CD4-positive, alpha-beta memory T cell (primary cell): ENCODE measurements around the gene AKNA. TPM values are rescaled to one million over a fixed set of nuclear protein-coding genes. Genes with fewer than 3 reads are reported as not detected.

ENCODE experiments used
- CTCF ChIA-PET: fragments of 350-600 bp; sonication (Branson Sonifier 250); formaldehyde crosslinking; loops from one replicate; lab custom pipeline; 2021; ENCODE audit warnings: inconsistent platforms; ENCODE audit not compliant: partially characterized antibody; lab: Charles Lee
- POLR2A ChIA-PET: fragments of 350-600 bp; sonication (Branson Sonifier 250); formaldehyde crosslinking; loops from one replicate; lab custom pipeline; 2021; ENCODE audit not compliant: partially characterized antibody; lab: Charles Lee
- DNase-seq, 5 donors: peaks; one replicate each; pipeline versions ENCODE4 v3.0.0 to v3.0.0-alpha.2; 2020 to 2022; ENCODE audit warnings: mixed read lengths in 1 of 5
- H3K27ac ChIP-seq: one replicate; pipeline ENCODE4 v1.7.0; 2013; ENCODE audit warnings: low read depth, low read length
- H3K27me3 ChIP-seq: 2 replicates; pipeline ENCODE4 v1.7.0; 2013; ENCODE audit warnings: mild to moderate bottlenecking, low read length, moderate library complexity; ENCODE audit not compliant: insufficient read depth
- H3K36me3 ChIP-seq: 2 replicates; pipeline ENCODE4 v1.7.0; 2013; ENCODE audit warnings: mild to moderate bottlenecking, low read length, moderate library complexity; ENCODE audit not compliant: insufficient read depth
- H3K4me1 ChIP-seq: 2 replicates; pipeline ENCODE4 v1.7.0; 2013; ENCODE audit warnings: mild to moderate bottlenecking, low read length, moderate library complexity; ENCODE audit not compliant: insufficient read depth
- H3K4me3 ChIP-seq, 2 donors: one replicate each; pipeline ENCODE4 v1.7.0; 2013; ENCODE audit warnings: low read length in 2 of 2, mild to moderate bottlenecking in 1 of 2
- H3K9me3 ChIP-seq, 2 donors: one replicate each; pipeline ENCODE4 v1.7.0; 2013; ENCODE audit warnings: low read length in 2 of 2, control low read depth in 1 of 2; ENCODE audit not compliant: control insufficient read depth in 1 of 2
- H3K27ac Mint-ChIP-seq, 7 donors: one replicate each; pipeline ENCODE4 v1.8.0; 2020 to 2021; ENCODE audit warnings: mixed read lengths in 7 of 7, mild to moderate bottlenecking in 6 of 7, inconsistent platforms in 3 of 7, moderate library complexity in 3 of 7
- H3K27me3 Mint-ChIP-seq, 2 donors: one replicate each; pipeline ENCODE4 v1.8.0; 2020 to 2021; ENCODE audit warnings: mixed read lengths in 2 of 2
- H3K36me3 Mint-ChIP-seq, 2 donors: one replicate each; pipeline ENCODE4 v1.8.0; 2020 to 2021; ENCODE audit warnings: mixed read lengths in 2 of 2, inconsistent platforms in 1 of 2, mild to moderate bottlenecking in 1 of 2
- H3K4me1 Mint-ChIP-seq, 4 donors: one replicate each; pipeline ENCODE4 v1.8.0; 2020 to 2021; ENCODE audit warnings: mixed read lengths in 4 of 4, mild to moderate bottlenecking in 1 of 4
- H3K4me3 Mint-ChIP-seq, 8 donors: one replicate each; pipeline ENCODE4 v1.8.0; 2020 to 2021; ENCODE audit warnings: mixed read lengths in 8 of 8, mild to moderate bottlenecking in 7 of 8, moderate library complexity in 6 of 8, inconsistent platforms in 3 of 8
- H3K9me3 Mint-ChIP-seq, 8 donors: one replicate each; pipeline ENCODE4 v1.8.0; 2020 to 2021; ENCODE audit warnings: mixed read lengths in 8 of 8, mild to moderate bottlenecking in 5 of 8, inconsistent platforms in 3 of 8, moderate library complexity in 1 of 8
- intact Hi-C: fragments of 100-400 bp; cut with micrococcal nuclease; formaldehyde crosslinking; loops from one replicate; pipeline ENCODE4 v1.15.1; 2023
- polyA plus RNA-seq, 2 donors: library from polyadenylated mRNA; unstranded; fragments of 300-500 nt; fragmentation: Illumina TruSeq; gene quantifications; one replicate each; pipeline ENCODE4 v1.2.3, GENCODE V29; 2021
- total RNA-seq, 2 experiments: library from RNA; stranded (reverse); gene quantifications; one replicate each; pipeline ENCODE4 v1.2.3, GENCODE V29; 2021

The AKNA gene
- total and polyA plus RNA-seq, 4 experiments from 2014 or later = 1.9 to 375 (median 205) TPM

DNA sequence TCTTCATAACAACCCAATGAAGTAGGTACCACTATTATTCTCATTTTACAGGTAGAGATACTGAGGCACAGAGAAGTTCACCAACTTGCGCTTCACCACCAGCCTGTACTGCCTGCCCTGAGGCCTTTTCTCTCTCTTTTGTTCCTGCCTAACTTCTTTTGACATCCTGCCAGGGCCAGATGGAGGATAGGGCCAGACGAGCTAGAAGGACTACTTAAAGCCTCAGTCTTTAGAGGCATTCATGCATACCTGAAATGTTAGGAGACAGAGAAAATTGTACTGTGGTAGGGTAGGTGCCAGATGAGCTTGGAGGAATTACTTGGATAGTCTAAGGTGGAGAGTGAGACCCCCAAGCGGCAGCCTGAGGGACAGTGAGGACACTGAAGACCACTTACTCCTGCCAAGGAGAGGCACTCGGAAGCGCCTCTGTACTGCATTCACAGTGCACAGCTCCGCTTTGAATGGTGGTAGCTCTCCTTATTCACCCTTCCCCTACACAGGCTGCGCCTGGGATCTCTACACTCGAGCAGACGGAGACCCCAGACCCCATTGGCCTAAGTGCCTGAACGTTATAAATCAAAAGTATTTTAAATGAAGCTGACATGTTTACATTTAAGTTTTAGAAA is 71.1 kb downstream of the AKNA start:
- Mint-ChIP-seq H3K9me3 (no peaks in the 10 kb centered on the region), H3K4me1 (no peaks in the 10 kb centered on the region), H3K27me3 (peaks cover 8 to 10% of the 10 kb centered on the region in 2 donors), H3K4me3 (no peak overlapping the region), H3K27ac (no peak overlapping the region), H3K36me3 (no peaks in the 10 kb centered on the region)
- intact Hi-C loops = no loop called here
- ChIA-PET POLR2A (no interaction called here), CTCF (interaction anchor here (1.1 kb wide), 2 partner anchors 9 to 23 kb away, joined by 3 read pairs; no protein-coding TSS in a partner anchor)
- no peaks in the 10 kb centered on the region for H3K4me1 ChIP-seq
- no peaks in the 10 kb centered on the region for H3K36me3 ChIP-seq
- H3K4me3 ChIP-seq = no peak overlapping the region
- no peaks in the 10 kb centered on the region for H3K27me3 ChIP-seq
- H3K9me3 ChIP-seq = no peaks in the 10 kb centered on the region
- no peak overlapping the region for H3K27ac ChIP-seq
- DNase-seq = no peak

DNA sequence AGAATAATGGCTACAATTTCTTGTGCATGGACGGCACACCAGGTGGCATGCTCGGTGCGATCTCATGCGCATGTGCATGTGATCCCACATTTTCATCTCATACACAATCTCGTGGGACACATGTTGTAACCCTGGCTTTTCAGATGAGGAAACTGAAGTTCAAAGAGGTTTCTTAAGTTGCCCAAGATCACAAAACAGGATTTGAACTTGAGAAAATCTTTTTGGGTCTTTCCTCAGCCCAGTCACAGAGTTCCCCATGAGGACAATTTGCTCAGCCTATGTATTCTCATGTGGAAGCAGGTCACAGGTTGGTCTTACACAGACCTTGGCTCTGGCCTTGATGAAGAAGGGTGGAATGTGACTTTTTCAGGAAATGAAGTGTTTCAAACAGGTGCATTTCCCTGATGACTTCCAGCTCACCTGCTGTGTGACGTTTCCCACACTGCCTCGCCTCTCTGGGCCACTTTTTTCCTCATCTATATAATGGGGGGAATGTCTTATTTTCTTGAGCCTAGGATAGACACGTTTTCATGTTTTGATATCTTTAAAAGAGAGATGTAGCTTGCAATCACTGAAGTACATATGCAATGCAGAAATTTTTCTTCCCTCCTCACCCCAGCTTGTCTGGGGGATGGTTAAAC is 71.9 kb downstream of the AKNA start:
- ChIA-PET CTCF (interaction anchor here (1.1 kb wide), 3 partner anchors 8 to 90 kb away, joined by 3 to 5 read pairs (median 3); no protein-coding TSS in a partner anchor), POLR2A (no interaction called here)
- Histone ChIP-seq H3K27ac (no peak overlapping the region), H3K27me3 (no peaks in the 10 kb centered on the region), H3K4me1 (no peaks in the 10 kb centered on the region), H3K36me3 (no peaks in the 10 kb centered on the region), H3K4me3 (no peak overlapping the region), H3K9me3 (no peaks in the 10 kb centered on the region)
- peaks cover 8 to 10% of the 10 kb centered on the region in 2 donors for H3K27me3 Mint-ChIP-seq
- no peak overlapping the region for H3K27ac Mint-ChIP-seq
- no peaks in the 10 kb centered on the region for H3K4me1 Mint-ChIP-seq
- no peak for DNase-seq
- no peaks in the 10 kb centered on the region for H3K9me3 Mint-ChIP-seq
- intact Hi-C loops = no loop called here
- no peak overlapping the region for H3K4me3 Mint-ChIP-seq
- no peaks in the 10 kb centered on the region for H3K36me3 Mint-ChIP-seq

DNA sequence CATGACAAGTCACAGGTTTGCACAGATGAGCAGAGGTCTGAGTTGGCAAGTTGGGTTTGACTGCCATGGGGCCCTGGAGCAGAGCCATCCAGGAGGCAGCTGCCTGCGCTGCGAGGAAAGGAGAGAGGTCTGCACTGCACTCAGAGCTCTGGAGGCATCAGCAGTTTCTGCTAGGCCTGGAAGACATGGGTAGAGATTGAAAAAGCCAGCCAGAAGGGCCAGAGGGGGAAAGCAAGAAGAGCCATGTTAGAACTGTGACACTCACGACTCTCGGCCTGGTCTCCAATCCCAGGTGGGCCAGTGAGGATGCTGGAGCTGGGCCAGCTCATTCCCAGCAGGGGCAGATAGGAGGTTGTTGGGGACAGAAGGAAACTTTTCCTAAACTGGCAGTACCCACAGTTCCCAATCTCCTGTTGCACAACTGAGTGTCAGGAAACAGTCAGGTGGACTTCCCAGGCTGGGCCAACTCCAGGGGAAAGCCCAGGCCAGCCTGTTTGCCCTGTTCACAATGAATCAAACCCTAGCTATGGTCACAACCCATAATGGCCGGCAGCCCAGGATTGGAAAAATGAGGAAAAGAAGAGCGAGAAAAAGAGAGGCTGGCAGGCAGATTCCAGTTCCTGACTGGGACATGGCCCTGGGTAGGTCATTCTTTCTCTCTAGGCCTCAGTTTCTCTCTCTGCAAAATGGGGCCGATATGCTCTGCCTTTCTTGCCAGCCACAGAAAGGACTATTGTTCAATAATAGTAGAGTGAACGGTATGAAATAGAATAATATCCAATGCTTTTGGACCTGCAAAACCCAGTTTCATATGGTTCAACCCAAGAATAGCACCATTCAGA is 72.7 kb downstream of the AKNA start:
- Mint-ChIP-seq H3K9me3 (no peaks in the 10 kb centered on the region), H3K4me3 (no peak overlapping the region), H3K36me3 (no peaks in the 10 kb centered on the region), H3K27ac (peak overlapping the region in 1 of 7 donors; percentile 73), H3K4me1 (no peaks in the 10 kb centered on the region), H3K27me3 (peaks cover 6 to 10% of the 10 kb centered on the region in 2 donors)
- Histone ChIP-seq H3K9me3 (no peaks in the 10 kb centered on the region), H3K27ac (no peak overlapping the region), H3K4me1 (no peaks in the 10 kb centered on the region), H3K4me3 (no peak overlapping the region), H3K36me3 (no peaks in the 10 kb centered on the region), H3K27me3 (no peaks in the 10 kb centered on the region)
- intact Hi-C loops = no loop called here
- no peak for DNase-seq
- CTCF ChIA-PET = interaction anchor here (0.5 to 1.1 kb wide), 3 partner anchors 25 to 172 kb away, joined by 3 to 5 read pairs (median 3); no protein-coding TSS in a partner anchor
- POLR2A ChIA-PET = no interaction called here

DNA sequence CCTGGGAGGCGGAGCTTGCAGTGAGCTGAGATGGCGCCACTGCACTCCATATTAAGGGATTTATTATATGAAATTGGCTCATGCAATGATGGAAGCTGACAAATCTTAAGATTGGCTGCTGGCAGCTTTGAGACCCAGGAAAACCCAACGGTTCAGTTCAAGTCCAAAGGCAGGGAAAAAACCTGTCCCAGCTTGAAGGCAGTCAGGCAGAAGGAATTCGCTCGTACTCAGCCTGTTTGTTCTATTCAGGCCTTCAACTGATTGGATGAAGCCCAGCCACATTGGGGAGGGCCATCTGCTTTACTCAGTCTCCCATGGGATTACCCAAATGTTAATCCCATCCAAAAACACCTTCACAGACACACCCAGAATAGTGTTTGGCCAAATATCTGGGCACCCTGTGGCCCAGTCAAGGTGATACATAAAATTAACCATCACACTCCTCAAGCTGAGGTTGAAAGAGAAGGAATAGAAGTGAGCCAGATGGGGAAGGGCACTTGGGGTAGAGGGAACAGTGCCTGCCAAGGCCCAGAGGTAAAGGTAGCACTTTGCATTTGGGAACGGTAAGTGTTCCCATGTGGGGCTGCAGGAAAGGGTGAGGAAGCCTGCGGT is 73.4 kb downstream of the AKNA start:
- ChIA-PET POLR2A (no interaction called here), CTCF (interaction anchor here (1.1 kb wide), 1 partner anchor 91 kb away, joined by 5 read pairs; no protein-coding TSS in a partner anchor)
- H3K36me3 Mint-ChIP-seq = no peaks in the 10 kb centered on the region

DNA sequence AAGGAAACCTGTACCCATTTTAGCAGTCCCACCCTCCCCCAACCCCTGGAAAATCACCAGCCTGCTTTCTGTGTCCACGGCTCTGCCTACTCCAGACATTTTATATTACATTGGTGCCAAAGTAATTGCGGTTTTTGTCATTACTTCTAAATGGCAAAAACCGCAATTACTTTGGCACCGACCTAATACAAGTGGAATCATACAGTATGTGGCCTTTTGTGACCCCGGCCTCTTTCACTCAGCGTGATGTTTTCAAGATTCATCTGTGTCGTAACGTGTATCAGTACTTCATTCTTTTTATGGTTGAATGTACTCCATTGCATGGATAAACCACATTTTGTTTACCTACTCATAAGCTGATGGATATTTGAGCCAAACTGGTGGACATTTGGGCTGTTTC is 74.6 kb downstream of the AKNA start:
- H3K4me3 Mint-ChIP-seq = no peak overlapping the region
- no peak for DNase-seq
- Histone ChIP-seq H3K4me1 (no peaks in the 10 kb centered on the region), H3K4me3 (no peak overlapping the region), H3K9me3 (no peaks in the 10 kb centered on the region), H3K27me3 (no peaks in the 10 kb centered on the region), H3K27ac (no peak overlapping the region), H3K36me3 (no peaks in the 10 kb centered on the region)
- peaks cover 0 to 3% of the 10 kb centered on the region in 2 donors for H3K27me3 Mint-ChIP-seq
- no peak overlapping the region for H3K27ac Mint-ChIP-seq
- ChIA-PET POLR2A (no interaction called here), CTCF (no interaction called here)
- no peaks in the 10 kb centered on the region for H3K36me3 Mint-ChIP-seq
- no peaks in the 10 kb centered on the region for H3K4me1 Mint-ChIP-seq
- no peaks in the 10 kb centered on the region for H3K9me3 Mint-ChIP-seq
- intact Hi-C loops = no loop called here

More for the DNA sequence above, 73.4 kb downstream of the AKNA start:
- H3K27me3 ChIP-seq = no peaks in the 10 kb centered on the region
- no peaks in the 10 kb centered on the region for H3K9me3 ChIP-seq
- H3K4me1 ChIP-seq = no peaks in the 10 kb centered on the region
- Mint-ChIP-seq H3K27ac (no peak overlapping the region), H3K4me3 (no peak overlapping the region), H3K9me3 (no peaks in the 10 kb centered on the region), H3K27me3 (peaks cover 5 to 10% of the 10 kb centered on the region in 2 donors), H3K4me1 (no peaks in the 10 kb centered on the region)
- no peak overlapping the region for H3K4me3 ChIP-seq
- no peak for DNase-seq
- intact Hi-C loops = no loop called here
- no peak overlapping the region for H3K27ac ChIP-seq
- no peaks in the 10 kb centered on the region for H3K36me3 ChIP-seq

DNA sequence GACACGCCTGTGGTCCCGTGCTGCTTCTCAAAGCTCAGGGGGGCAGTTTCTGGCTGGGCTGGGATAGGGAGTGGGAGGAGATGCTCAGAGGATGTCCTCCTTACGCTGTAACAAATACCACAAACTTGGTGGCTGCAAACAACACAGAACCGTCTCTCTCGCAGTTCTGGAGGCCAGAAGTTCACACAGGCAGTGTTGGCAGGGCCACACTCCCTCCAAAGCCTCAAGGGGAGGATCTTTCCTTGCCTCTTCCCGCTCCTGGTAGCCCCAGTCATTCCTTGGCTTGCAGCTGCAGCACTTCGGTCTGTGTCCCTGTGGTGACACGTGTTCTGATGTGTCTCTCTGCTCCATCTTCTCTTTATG is 75.3 kb downstream of the AKNA start:
- ChIA-PET CTCF (no interaction called here), POLR2A (no interaction called here)
- Histone ChIP-seq H3K4me3 (no peak overlapping the region), H3K27me3 (no peaks in the 10 kb centered on the region), H3K36me3 (no peaks in the 10 kb centered on the region), H3K4me1 (no peaks in the 10 kb centered on the region), H3K9me3 (no peaks in the 10 kb centered on the region), H3K27ac (no peak overlapping the region)
- no peak for DNase-seq
- Mint-ChIP-seq H3K27ac (peak overlapping the region in 1 of 7 donors; percentile 6), H3K4me1 (no peaks in the 10 kb centered on the region), H3K9me3 (no peaks in the 10 kb centered on the region), H3K27me3 (peaks cover 0 to 3% of the 10 kb centered on the region in 2 donors), H3K36me3 (no peaks in the 10 kb centered on the region), H3K4me3 (no peak overlapping the region)
- intact Hi-C loops = no loop called here
